ENCODE data around the gene CHD6.
A peak's percentile ranks its signal among the peaks of the same experiment; 100 is the strongest.

CHD6 gene

GRCh38 chr20:41424011-41424410, 194.2 kb downstream of the CHD6 start:
- DNase-seq: no peak

- DNase-seq: peak; percentile 18
These were observed 195.2 kb downstream of the CHD6 start for GRCh38 chr20:41422953-41423352.

- DNase-seq: no peak
These were observed 199.4 kb downstream of the CHD6 start for GRCh38 chr20:41418739-41419293.

GRCh38 chr20:41418031-41418430, 200.1 kb downstream of the CHD6 start:
- no peak for DNase-seq

GRCh38 chr20:41415191-41415590, 203.0 kb downstream of the CHD6 start:
- no peak for DNase-seq

- DNase-seq: no peak
These were observed 205.0 kb downstream of the CHD6 start for GRCh38 chr20:41413169-41413568.

GRCh38 chr20:41412324-41413120, 205.7 kb downstream of the CHD6 start:
- DNase-seq: no peak

- peak; percentile 54 for DNase-seq
These were observed 206.8 kb downstream of the CHD6 start for GRCh38 chr20:41411391-41411847.

- DNase-seq: peak; percentile 13
These were observed 209.2 kb downstream of the CHD6 start for GRCh38 chr20:41408986-41409385.

- DNase-seq: no peak
These were observed 209.9 kb downstream of the CHD6 start for GRCh38 chr20:41408156-41408794.

- no peak for DNase-seq
These were observed 210.6 kb downstream of the CHD6 start for GRCh38 chr20:41407607-41408006.

- no peak for DNase-seq
These were observed 211.2 kb downstream of the CHD6 start for GRCh38 chr20:41406896-41407444.

GRCh38 chr20:41406353-41406752, 211.8 kb downstream of the CHD6 start:
- no peak for DNase-seq

GRCh38 chr20:41405436-41405835, 212.7 kb downstream of the CHD6 start:
- no peak for DNase-seq

GRCh38 chr20:41403604-41404003, 214.6 kb downstream of the CHD6 start:
- DNase-seq: no peak

- DNase-seq: no peak
These were observed 219.8 kb downstream of the CHD6 start for GRCh38 chr20:41398408-41398807.

GRCh38 chr20:41395667-41396664, 222.2 kb downstream of the CHD6 start:
- no peak for DNase-seq

GRCh38 chr20:41394931-41395666, 223.1 kb downstream of the CHD6 start:
- DNase-seq: no peak

- no peak for DNase-seq
These were observed 224.1 kb downstream of the CHD6 start for GRCh38 chr20:41394081-41394480.

GRCh38 chr20:41393705-41394066, 224.5 kb downstream of the CHD6 start:
- DNase-seq: no peak

- DNase-seq: no peak
These were observed 225.1 kb downstream of the CHD6 start for GRCh38 chr20:41392871-41393704.
